Esophagus (tissue), 2 donors: ENCODE results near the gene ANKS6. TPM values are rescaled to one million over a fixed set of nuclear protein-coding genes. Genes with fewer than 3 reads are reported as not detected.
A peak's percentile ranks its signal among the peaks of the same experiment; 100 is the strongest.

ENCODE experiments used
- H3K27ac ChIP-seq, 2 donors: one replicate each; pipeline ENCODE4 v1.5.1; 2013; ENCODE audit warnings: low read depth in 2 of 2, mild to moderate bottlenecking in 2 of 2, inconsistent platforms in 1 of 2, low read length in 1 of 2, moderate library complexity in 1 of 2
- H3K27me3 ChIP-seq, 2 donors: one replicate each; pipeline ENCODE4 v1.6.1; 2013; ENCODE audit warnings: low read length in 2 of 2, control low read depth in 1 of 2, mild to moderate bottlenecking in 1 of 2; ENCODE audit not compliant: insufficient read depth in 2 of 2, control insufficient read depth in 1 of 2
- H3K36me3 ChIP-seq, 2 donors: one replicate each; pipeline ENCODE4 v1.6.1; 2013; ENCODE audit warnings: low read length in 1 of 2; ENCODE audit not compliant: control insufficient read depth in 2 of 2, insufficient read depth in 2 of 2
- H3K4me1 ChIP-seq, 2 donors: one replicate each; pipeline ENCODE4 v1.6.1; 2013; ENCODE audit warnings: low read length in 1 of 2; ENCODE audit not compliant: control insufficient read depth in 2 of 2, insufficient read depth in 2 of 2
- H3K4me3 ChIP-seq, 2 donors: one replicate each; pipeline ENCODE4 v1.5.1; 2013; ENCODE audit warnings: low read length in 2 of 2, mild to moderate bottlenecking in 2 of 2, low read depth in 1 of 2, moderate library complexity in 1 of 2
- H3K9me3 ChIP-seq, 2 donors: one replicate each; pipeline ENCODE4 v1.6.1; 2013; ENCODE audit warnings: mild to moderate bottlenecking in 2 of 2, low read depth in 1 of 2, low read length in 1 of 2, moderate library complexity in 1 of 2; ENCODE audit not compliant: control insufficient read depth in 2 of 2, insufficient read depth in 1 of 2
- WGBS, 2 donors: extraction: QIAGEN DNeasy Blood & Tissue Kit; methylation state at CpG; one replicate each; pipeline ENCODE4 v1.1.7; 2013; 5-methylcytosine and 5-hydroxymethylcytosine counted together
- polyA plus RNA-seq, 2 donors: library from polyadenylated mRNA; stranded (reverse); fragments of 200-250 nt; gene quantifications; one replicate each; pipeline ENCODE4 v1.2.3, GENCODE V29; 2013
- donor health status: healthy with polysubstance abuse.
- donor health status: Bipolar disorder and iron deficiency.

ANKS6 gene
- polyA plus RNA-seq, 2 donors, result 9.6 to 12.9 TPM

DNA sequence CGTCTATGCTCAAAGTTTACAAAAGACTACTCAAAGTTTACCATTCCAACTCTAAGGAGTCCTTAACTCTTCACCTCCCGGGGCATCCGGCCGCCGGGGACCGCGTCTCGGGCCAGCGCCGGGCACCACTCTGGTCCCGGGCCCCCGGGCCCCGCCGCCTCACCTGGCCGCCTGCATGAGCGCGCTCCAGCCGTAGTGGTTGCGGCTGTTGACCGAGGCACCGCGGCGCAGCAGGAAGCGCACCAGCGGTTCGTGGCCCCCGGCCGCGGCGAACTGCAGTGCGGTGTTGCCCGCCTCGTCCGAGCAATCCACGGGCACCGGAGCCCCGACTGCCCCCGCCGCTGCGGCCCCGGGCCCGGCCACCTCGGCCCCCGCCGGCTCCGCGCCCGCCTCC lies 388 bp downstream of the ANKS6 start:
- peak overlapping the region; percentile 69 to 78 for H3K4me3 ChIP-seq
- H3K27me3 ChIP-seq, result no peaks in the 10 kb centered on the region
- peaks cover 0 to 6% of the 10 kb centered on the region in 2 donors for H3K4me1 ChIP-seq
- H3K36me3 ChIP-seq, result no peaks in the 10 kb centered on the region
- H3K9me3 ChIP-seq, result no peaks in the 10 kb centered on the region
- WGBS, 2 donors, result 1% methylated on average over 48 of the region's 48 CpGs
- peak overlapping the region; percentile 57 to 77 for H3K27ac ChIP-seq

DNA sequence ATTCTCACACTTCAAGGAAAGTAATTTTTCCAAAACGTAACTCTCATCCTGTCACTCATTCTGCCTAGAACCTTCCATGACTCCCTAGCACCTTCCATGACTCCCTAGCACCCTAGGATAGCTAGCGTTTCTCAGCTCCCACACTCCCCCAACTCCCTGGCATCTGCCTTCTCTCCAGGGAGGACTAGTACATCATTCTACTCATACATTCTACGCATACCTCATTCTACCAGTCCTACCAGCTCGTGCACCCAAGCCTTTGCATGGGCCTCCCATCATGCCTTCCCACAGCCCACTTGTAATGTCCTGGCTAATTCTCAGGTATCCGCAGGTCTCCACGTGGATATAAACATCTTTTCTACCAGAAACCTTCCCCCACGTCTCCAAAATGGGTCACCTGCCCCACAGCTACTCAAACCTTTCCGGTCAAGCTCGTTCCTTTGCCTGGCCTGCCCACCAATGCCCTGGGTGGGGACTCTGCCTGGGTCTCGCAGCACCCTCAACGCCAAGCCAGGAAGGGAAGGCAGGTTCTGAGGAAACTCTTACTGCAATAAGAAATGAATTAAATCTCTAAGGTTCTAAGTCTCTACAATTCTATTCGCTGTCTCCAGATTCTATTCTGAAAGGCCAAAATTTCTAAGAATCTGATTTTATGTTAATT lies 930 bp downstream of the ANKS6 start:
- WGBS, 2 donors, result 42 to 45% methylated on average over 12 of the region's 12 CpGs
- Histone ChIP-seq H3K4me1 (peaks cover 0 to 8% of the 10 kb centered on the region in 2 donors), H3K4me3 (peak overlapping the region; percentile 69 to 78), H3K36me3 (no peaks in the 10 kb centered on the region), H3K27me3 (no peaks in the 10 kb centered on the region), H3K9me3 (no peaks in the 10 kb centered on the region), H3K27ac (no peak overlapping the region)

DNA sequence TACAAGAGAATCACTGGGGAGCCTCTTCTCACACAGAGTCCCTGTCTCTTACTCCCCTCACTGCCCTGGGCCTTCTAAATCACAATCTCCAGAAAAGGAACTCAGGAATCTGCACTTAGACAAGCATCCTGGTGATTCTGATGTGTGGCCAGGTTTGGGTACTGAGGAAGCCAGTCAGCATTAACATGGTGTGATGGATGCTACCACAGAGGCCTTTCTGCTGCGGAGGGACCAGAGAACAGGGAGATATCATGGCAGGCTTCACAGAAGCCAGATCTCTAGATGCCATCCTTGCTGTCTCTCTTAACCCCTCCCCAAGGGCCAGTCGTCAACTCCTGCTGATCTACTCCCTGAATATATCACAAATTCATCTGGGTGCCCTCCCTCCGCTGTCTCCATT lies 1.6 kb downstream of the ANKS6 start:
- Histone ChIP-seq H3K9me3 (no peaks in the 10 kb centered on the region), H3K27ac (no peak overlapping the region), H3K27me3 (no peaks in the 10 kb centered on the region), H3K4me1 (peaks cover 2 to 8% of the 10 kb centered on the region in 2 donors), H3K36me3 (peaks cover 0 to 4% of the 10 kb centered on the region in 2 donors), H3K4me3 (no peak overlapping the region)
- 90 to 95% methylated on average over 3 of the region's 3 CpGs for WGBS, 2 donors

DNA sequence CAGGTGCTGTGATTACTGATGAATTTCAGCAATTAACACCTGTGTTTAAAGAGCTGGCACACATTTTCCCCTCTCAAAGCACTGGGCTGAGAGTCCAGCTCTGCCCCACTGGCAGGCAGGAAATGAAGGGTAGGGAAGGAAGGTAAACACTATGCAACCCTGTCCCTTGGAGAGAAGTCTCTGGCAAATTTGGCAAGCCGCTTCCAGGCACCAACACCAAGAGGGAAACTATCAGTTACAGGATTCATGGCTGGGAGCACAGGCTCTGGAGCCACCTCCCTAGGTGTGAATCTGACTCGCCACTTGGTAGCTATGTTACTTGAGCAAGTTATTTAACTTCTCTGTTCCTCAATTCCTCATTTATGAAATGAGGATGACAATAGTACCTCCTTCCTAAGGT lies 3.3 kb downstream of the ANKS6 start:
- H3K27me3 ChIP-seq, result no peaks in the 10 kb centered on the region
- H3K9me3 ChIP-seq, result no peaks in the 10 kb centered on the region
- no peak overlapping the region for H3K27ac ChIP-seq
- peaks cover 2 to 8% of the 10 kb centered on the region in 2 donors for H3K4me1 ChIP-seq
- no peak overlapping the region for H3K4me3 ChIP-seq
- 77 to 81% methylated on average over 2 of the region's 2 CpGs for WGBS, 2 donors
- peaks cover 0 to 6% of the 10 kb centered on the region in 2 donors for H3K36me3 ChIP-seq

DNA sequence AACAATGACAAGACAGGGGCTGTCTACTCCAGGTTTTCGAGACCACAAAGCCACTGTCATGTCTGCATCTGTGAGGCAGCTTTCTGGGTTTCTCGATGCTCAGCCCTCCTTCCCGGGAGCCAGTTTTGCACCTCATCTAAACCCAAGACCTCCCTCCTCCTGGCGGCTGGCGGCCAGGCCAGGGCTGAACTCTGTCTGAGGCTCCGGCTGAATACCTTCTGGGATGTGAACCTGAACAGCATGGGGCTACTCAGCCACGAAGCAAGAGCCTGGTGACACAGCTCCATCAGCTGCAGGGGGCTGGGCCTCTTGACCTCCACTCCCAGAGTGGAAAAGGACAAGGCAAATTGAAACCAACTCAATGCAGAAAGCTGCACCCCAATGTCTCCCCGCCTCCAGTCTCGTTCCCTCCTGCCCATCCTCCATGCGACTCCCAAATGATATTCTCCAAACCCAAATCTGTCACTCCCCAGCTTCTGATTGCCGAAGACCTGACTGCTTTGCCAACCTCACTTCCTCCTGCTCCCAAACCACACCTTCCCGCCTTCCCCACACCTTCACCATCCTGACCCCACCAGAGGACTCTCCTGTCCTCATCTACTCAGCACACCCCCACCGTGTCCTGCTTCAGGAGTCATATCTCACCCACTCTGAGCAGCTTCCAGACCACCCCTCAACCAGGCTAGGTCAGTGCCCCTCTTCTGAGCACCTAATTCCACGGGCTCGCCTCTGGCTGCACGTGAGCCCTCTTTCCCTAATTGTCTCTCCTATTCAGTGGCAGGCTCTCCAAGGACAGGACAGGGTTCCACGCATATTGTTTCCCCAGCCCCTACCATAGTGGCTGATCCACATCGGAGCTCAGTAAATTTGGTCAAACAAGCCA lies 4.5 kb downstream of the ANKS6 start:
- Histone ChIP-seq H3K9me3 (no peaks in the 10 kb centered on the region), H3K27ac (no peak overlapping the region), H3K27me3 (no peaks in the 10 kb centered on the region), H3K4me1 (peaks cover 2 to 8% of the 10 kb centered on the region in 2 donors), H3K4me3 (no peak overlapping the region), H3K36me3 (peaks cover 0 to 8% of the 10 kb centered on the region in 2 donors)
- WGBS, 2 donors, result 80 to 82% methylated on average over 18 of the region's 18 CpGs

DNA sequence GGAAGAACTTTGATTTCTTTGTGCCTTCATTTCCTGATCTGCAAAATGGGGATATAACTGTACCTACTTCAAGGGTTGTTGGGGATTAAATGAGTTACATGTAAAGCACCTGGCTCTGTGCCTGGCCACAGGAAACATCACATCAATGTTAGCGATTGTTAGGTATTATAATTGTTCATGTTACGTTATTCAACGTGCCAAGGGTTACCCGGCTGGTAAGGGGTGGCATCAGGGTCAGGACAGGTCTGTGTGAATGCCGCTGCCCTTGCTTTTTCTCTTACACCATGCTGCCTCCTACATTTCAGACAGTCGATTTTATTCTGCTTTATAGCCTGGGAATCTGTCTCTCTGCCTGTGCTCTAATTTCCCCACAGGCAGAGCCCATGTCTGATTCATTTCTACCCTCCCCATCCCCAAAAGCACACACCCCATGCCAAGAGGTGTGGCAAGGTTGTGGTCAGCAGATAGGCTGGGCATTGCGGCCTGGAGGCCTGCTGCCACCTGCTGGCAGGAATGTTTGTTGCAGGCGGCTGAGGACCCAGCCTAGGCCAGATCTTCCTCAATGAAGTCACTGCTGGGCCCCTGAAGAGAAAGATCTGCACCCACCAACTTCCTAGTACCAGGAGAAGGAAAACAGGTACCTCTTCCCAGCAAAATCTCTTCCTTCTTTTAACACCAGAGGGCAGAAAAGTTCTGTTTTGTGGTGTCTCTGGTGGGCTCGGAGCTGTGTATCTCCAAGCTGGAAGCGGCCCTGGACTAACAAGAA lies 5.3 kb downstream of the ANKS6 start:
- no peaks in the 10 kb centered on the region for H3K27me3 ChIP-seq
- H3K36me3 ChIP-seq, result peaks cover 0 to 8% of the 10 kb centered on the region in 2 donors
- peaks cover 2 to 8% of the 10 kb centered on the region in 2 donors for H3K4me1 ChIP-seq
- no peaks in the 10 kb centered on the region for H3K9me3 ChIP-seq
- WGBS, 2 donors, result 45 to 46% methylated on average over 10 of the region's 10 CpGs
- H3K27ac ChIP-seq, result peak overlapping the region; percentile 49 to 79
- H3K4me3 ChIP-seq, result no peak overlapping the region

DNA sequence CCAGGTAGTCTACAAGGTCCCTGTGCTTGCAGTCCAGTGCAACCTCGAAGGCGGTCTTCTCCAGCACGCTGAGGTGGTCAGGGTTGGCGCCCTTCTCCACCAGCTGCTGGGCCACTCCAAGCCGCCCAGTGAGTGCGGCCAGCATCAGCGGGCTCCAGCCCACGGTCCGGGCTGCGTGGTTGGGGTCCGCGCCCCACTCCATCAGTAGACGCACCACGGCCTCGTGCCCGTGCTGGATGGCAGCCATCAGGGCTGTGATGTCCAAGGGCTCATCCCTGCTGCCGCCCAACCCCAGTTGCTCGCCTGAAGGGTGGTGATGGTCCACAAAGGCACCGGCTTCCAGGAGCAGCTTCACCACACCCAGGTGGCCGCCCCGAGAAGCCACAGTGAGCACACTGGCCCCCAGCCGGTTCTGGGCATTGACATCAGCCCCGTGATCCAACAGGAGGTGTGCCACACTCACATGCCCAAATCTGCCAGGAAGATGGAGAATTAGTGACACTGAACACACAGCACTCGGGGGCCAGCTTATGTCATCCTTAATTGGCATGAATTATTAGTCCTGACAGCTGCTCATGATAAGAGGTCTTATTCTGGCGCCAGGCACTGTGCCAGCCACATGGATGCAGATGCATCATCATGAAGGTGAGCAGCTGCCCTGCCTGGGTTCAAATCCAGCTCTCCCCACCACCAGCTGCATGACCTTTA lies 6.1 kb downstream of the ANKS6 start:
- Histone ChIP-seq H3K9me3 (no peaks in the 10 kb centered on the region), H3K27ac (no peak overlapping the region), H3K4me3 (no peak overlapping the region), H3K36me3 (peaks cover 0 to 8% of the 10 kb centered on the region in 2 donors), H3K4me1 (peaks cover 2 to 4% of the 10 kb centered on the region in 2 donors), H3K27me3 (no peaks in the 10 kb centered on the region)
- WGBS, 2 donors, result 90% methylated on average over 25 of the region's 25 CpGs

DNA sequence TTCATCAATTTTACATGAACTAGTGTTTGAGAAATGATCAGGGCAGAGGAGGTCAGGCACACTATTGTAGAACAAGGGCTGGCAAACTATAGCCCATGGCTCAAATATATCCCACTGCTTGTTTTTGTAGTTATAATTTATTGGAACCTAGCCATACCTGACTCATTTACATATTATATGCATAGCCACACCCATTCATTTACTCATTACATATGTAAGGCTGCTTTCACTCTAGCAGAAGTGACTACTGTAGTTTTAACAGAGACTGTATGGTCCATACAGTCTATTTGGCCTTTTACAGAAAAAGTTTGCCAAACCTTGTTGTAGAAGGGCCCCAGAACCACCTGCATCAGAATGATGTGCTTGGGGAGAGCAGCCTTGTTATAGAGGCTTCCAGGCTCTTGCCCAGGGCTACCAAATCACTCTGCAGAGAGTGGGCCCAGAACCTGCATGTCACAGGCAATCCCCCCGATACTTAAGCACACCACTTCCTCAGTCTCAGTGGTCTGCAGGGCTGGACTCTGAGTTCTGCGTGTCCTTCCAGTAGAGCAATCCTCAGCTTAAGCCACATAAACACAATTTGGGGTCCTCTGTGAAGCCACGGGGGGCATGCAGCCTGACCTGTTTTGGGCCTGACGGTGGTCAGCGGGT lies 6.7 kb downstream of the ANKS6 start:
- no peaks in the 10 kb centered on the region for H3K9me3 ChIP-seq
- H3K36me3 ChIP-seq, result peaks cover 0 to 8% of the 10 kb centered on the region in 2 donors
- H3K27ac ChIP-seq, result no peak overlapping the region
- no peak overlapping the region for H3K4me3 ChIP-seq
- peaks cover 2 to 3% of the 10 kb centered on the region in 2 donors for H3K4me1 ChIP-seq
- H3K27me3 ChIP-seq, result no peaks in the 10 kb centered on the region
- WGBS, 2 donors, result 98 to 100% methylated on average over 5 of the region's 5 CpGs
